GM21786 (cell line): ENCODE results near the gene SRPK3.

ENCODE experiments used
- ATAC-seq: cut with Tn5 transposase; IDR thresholded peaks from one replicate; pipeline ENCODE4 v1.9.1; 2021; ENCODE audit not compliant: unreplicated experiment

SRPK3 gene

DNA sequence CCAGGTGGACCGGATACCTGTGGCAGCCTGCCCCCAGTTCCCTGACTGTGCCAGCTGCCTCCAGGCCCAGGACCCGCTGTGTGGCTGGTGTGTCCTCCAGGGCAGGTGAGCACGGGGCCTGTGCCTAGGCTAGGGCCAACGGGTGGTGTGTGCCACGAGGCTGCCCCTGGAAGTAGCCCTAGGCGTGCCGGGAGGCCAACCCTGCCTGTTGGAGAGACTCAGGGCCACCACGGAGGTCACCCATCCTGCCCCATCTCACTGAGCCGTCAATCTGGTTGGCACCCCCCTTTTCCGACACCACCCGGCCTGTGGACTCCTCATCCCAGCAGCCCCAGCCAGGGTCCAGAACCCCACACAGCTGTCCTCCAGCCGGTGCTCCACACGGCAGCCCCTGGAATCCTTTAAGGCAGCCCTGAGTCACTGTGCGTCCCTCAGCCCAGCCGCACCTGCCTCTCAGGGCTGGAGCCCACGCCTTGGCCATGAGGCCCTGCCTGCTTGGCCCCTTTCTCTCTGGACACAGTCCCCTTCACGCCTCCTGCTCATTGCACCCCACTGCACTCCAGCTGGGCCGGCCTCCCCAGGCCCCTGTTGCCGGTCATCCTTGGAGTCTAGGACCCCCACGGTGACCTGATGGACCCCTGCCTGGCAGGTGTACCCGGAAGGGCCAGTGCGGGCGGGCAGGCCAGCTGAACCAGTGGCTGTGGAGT is 11.5 kb upstream of the SRPK3 start:
- ATAC-seq = no peak

- no peak for ATAC-seq
Measured at GRCh38 chrX:153769865-153770600, 10.8 kb upstream of the SRPK3 start.

DNA sequence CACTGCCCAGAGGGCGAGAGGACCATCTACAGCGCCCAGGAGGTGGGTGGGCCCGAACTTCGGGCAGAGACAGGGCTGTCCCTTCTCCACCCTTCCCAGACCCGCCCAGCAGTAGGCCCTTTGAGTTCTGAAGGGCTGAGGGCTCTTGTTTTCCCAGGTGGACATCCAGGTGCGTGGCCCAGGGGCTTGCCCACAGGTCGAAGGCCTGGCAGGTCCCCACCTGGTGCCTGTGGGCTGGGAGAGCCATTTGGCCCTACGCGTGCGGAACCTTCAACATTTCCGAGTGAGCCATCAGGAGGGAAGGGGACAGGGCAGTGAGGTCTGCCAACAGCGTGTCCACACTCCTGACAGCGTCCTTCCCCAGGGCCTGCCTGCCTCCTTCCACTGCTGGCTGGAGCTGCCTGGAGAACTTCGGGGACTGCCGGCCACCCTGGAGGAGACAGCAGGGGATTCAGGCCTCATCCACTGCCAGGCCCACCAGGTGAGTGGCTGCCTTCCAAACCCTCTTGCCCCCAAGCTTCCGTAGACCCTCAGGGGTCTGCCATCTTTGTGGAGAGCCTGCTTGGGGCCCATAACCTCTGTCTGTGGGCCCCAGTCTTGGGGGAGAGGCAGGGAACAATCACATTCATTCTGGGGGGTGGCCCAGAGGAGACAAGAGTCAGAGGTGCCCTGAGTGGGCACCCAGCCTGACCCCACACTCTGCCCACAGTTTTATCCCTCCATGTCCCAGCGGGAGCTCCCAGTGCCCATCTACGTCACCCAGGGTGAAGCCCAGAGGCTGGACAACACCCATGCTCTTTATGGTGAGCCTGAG is 10.0 kb upstream of the SRPK3 start:
- ATAC-seq = no peak

- no peak for ATAC-seq
Measured at GRCh38 chrX:153771415-153772315, 9.2 kb upstream of the SRPK3 start.

GRCh38 chrX:153772316-153773217 is 8.3 kb upstream of the SRPK3 start:
- ATAC-seq = no peak

DNA sequence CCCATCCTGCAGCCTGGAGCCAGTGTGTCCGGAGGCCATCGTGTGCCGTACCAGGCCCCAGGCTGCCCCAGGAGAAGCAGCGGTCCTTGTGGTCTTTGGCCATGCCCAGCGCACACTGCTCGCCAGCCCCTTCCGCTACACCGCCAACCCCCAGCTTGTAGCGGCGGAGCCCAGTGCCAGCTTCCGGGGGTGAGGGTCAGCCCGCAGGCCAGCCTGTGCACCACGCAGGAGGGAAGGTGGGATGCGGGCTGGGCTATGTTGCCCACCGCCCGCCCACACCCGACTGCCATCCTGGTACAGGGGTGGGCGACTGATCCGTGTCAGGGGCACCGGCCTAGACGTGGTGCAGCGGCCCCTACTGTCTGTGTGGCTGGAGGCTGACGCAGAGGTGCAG is 7.6 kb upstream of the SRPK3 start:
- no peak for ATAC-seq

DNA sequence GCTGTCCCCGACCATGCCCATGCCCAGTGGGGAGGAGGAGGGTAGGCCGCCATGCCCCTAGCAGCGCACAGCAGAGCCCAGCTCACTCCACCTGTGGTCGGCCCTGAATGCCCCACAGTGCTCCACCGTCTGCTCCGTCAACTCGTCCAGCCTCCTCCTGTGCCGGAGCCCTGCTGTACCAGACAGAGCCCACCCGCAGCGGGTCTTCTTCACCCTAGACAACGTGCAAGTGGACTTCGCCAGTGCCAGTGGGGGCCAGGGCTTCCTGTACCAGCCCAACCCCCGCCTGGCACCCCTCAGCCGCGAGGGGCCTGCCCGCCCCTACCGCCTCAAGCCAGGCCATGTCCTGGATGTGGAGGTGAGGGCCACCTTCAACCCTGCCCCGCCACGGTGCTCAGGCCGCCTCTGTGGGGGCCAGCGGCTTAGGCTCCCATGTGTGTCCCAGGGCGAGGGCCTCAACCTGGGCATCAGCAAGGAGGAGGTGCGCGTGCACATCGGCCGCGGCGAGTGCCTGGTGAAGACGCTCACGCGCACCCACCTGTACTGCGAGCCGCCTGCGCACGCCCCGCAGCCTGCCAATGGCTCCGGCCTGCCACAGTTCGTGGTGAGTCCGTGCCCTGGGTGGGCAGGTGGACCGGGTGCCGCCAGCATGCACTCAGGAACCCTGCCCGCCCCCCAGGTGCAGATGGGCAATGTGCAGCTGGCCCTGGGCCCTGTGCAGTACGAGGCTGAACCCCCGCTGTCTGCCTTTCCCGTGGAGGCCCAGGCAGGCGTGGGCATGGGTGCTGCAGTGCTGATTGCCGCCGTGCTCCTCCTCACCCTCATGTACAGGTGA is 6.9 kb upstream of the SRPK3 start:
- ATAC-seq = no peak

DNA sequence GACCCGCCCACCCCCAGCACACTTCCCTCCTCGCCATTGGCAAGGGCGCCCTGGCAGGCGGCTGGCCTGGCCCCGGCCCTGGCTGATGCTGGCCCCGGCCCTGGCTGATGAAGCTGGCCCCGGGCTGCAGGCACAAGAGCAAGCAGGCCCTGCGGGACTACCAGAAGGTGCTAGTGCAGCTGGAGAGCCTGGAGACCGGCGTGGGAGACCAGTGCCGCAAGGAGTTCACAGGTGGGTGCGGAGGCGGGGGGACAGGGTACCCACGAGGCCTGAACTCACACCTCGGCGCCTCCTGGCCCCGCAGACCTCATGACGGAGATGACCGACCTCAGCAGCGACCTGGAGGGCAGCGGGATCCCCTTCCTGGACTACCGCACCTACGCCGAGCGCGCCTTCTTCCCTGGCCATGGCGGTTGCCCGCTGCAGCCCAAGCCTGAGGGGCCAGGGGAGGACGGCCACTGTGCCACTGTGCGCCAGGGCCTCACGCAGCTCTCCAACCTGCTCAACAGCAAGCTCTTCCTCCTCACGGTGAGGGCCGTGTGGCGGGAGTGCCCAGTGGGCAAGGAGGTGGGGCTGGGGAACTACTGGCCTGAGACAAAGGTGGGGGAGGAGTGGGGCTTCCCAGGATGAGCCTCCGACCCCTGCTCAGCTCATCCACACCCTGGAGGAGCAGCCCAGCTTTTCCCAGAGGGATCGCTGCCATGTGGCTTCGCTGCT is 6.1 kb upstream of the SRPK3 start:
- ATAC-seq = no peak

- no peak for ATAC-seq
Measured at GRCh38 chrX:153775293-153776119, 5.3 kb upstream of the SRPK3 start.

DNA sequence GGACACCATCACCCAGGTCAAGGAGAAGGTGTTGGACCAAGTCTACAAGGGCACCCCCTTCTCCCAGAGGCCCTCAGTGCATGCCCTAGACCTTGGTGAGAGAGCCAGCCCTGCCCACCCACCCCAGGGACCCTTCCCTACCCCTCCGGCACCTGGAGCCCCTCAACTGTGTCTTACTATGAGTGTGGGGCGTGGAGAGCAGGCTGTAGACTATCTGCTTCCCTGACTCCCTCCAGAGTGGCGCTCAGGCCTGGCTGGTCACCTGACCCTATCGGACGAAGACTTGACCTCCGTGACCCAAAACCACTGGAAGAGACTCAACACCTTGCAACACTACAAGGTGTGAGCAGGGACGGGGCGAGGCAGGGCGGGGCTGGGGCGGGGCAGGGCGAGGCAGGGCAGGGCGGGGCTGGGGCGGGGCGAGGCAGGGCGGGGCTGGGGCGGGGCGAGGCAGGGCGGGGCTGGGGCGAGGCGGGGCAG is 4.7 kb upstream of the SRPK3 start:
- ATAC-seq = no peak

DNA sequence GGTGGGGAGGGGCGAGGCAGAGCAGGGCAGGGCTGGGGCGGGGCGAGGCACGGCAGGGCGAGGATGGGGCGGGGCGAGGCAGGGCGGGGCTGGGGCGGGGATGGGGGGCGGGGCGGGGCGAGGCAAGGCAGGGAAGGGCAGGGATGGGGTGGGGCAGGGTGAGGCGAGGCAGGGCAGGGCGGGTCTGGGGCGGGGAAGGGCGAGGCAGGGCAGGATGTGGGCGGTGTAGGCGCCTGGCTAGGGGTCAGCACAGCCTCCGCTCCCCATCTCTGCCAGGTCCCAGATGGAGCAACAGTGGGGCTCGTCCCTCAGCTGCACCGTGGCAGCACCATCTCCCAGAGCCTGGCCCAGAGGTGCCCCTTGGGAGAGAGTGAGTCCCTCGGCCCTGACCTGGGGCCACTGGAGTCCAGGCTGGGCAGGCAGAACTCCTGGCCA is 4.2 kb upstream of the SRPK3 start:
- no peak for ATAC-seq

- no peak for ATAC-seq
Measured at GRCh38 chrX:153777261-153778090, 3.4 kb upstream of the SRPK3 start.

DNA sequence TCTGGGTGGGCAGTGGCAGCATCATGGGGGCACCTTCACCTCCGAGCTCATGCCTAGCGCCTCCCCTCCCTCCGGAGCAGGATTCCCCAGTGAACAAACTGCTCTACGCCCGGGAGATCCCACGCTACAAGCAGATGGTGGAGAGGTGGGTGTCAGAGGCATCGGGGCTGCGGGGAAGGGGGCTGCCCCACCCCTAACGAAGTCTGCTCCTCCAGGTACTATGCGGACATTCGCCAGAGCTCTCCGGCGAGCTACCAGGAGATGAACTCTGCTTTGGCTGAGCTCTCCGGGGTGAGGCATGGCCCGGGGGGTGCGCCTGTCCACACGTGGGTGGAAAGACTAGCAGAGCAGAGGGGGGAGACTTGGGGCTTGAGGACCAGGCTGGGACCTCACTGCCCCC is 2.7 kb upstream of the SRPK3 start:
- ATAC-seq = no peak

- ATAC-seq = no peak
Measured at GRCh38 chrX:153778684-153779101, 2.1 kb upstream of the SRPK3 start.

DNA sequence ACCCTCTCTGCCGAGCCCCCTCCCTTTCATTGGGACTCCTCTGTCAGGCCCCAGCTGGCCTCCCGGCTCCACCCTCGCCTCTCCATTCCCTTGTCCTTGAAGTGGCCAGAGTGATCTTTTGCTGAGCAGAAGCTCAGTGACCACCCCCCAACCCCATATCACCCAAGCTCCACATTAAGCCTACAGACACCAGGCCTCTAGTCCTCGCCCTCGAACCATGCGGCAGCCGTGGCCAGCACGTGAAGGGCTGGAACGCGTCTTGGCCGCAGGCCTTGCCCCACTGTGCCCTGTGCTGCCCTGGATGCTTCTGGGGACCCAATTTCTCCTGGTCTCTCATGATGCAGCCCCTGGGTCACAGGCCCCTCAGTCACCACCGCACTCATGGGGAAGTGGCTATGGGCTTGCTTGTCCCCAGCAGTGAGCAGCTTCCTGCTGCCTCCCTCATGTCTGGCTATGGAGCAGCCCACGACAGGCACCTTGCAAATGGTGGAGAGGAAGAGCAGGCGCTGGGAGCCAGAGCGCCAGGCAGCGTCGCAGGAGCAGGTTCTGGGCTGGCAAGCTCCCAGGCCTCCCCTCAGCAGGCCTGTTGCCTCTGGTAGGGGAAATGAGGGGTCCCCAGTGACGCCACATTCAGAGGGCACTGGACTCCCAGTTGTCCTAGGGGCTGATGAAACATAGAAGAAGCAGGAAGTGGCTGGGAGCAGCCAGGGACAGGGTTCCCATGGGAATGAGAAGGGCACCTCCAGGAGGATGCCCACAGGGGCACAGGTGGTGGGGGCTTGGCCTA is 757 bp upstream of the SRPK3 start:
- no peak for ATAC-seq
